ENCODE results near the gene DNAAF8.
"Not testable (repeated sequence)": the region's sequence is repeated elsewhere in the genome, so short reads cannot be mapped to it uniquely, and the experiment has no call there.

DNAAF8 gene

GRCh38 chr16:4783251-4783950, 49.1 kb downstream of the DNAAF8 start:
- Histone ChIP-seq H3K27me3 (replicated peaks) (no peaks in the 10 kb centered on the region), H3K36me3 (replicated peaks) (no peaks in the 10 kb centered on the region), H3K4me3 (ENCODE audit: low read depth, low read length) (no peak overlapping the region), H3K27ac (no peak overlapping the region)
- in situ Hi-C loops (cut with HindIII; ENCODE audit: low pct_ligation_motif_present, low sequenced_read_pairs) = no loop called here
- TF ChIP-seq CTCF (IDR thresholded peaks at IDR 0.05; ENCODE audit: low read depth, low read length, missing control alignments) = no peak
- no peak for DNase-seq

GRCh38 chr16:4783951-4784336, 49.6 kb downstream of the DNAAF8 start:
- no peaks in the 10 kb centered on the region for H3K36me3 ChIP-seq (replicated peaks)
- no peak for TF ChIP-seq CTCF (IDR thresholded peaks at IDR 0.05; ENCODE audit: low read depth, low read length, missing control alignments)
- no peak overlapping the region for H3K27ac ChIP-seq
- in situ Hi-C loops (cut with HindIII; ENCODE audit: low pct_ligation_motif_present, low sequenced_read_pairs) = no loop called here
- H3K27me3 ChIP-seq (replicated peaks) = no peaks in the 10 kb centered on the region
- H3K4me3 ChIP-seq (ENCODE audit: low read depth, low read length) = no peak overlapping the region
- DNase-seq = no peak

- in situ Hi-C loops (cut with HindIII; ENCODE audit: low pct_ligation_motif_present, low sequenced_read_pairs); H3K4me3 ChIP-seq (ENCODE audit: low read depth, low read length); DNase-seq; H3K36me3 ChIP-seq (replicated peaks); H3K27me3 ChIP-seq (replicated peaks); H3K27ac ChIP-seq: not testable (repeated sequence)
These were observed 50.2 kb downstream of the DNAAF8 start for GRCh38 chr16:4784444-4784987.

- in situ Hi-C loops (cut with HindIII; ENCODE audit: low pct_ligation_motif_present, low sequenced_read_pairs) = no loop called here
- no peaks in the 10 kb centered on the region for H3K36me3 ChIP-seq (replicated peaks)
- H3K27me3 ChIP-seq (replicated peaks) = no peaks in the 10 kb centered on the region
- TF ChIP-seq CTCF (IDR thresholded peaks at IDR 0.05; ENCODE audit: low read depth, low read length, missing control alignments) = no peak
- H3K27ac ChIP-seq = no peak overlapping the region
- H3K4me3 ChIP-seq (ENCODE audit: low read depth, low read length) = no peak overlapping the region
- no peak for DNase-seq
These were observed 51.6 kb downstream of the DNAAF8 start for GRCh38 chr16:4785758-4786433.

GRCh38 chr16:4787068-4787467, 52.7 kb downstream of the DNAAF8 start:
- no peak overlapping the region for H3K27ac ChIP-seq
- in situ Hi-C loops (cut with HindIII; ENCODE audit: low pct_ligation_motif_present, low sequenced_read_pairs) = no loop called here

More at GRCh38 chr16:4787068-4787467, 52.7 kb downstream of the DNAAF8 start:
- Histone ChIP-seq H3K4me3 (ENCODE audit: low read depth, low read length) (no peak overlapping the region), H3K36me3 (replicated peaks) (no peaks in the 10 kb centered on the region), H3K27me3 (replicated peaks) (no peaks in the 10 kb centered on the region)
- TF ChIP-seq CTCF (IDR thresholded peaks at IDR 0.05; ENCODE audit: low read depth, low read length, missing control alignments) = no peak
- DNase-seq = no peak

Data from brain microvascular endothelial cell (primary cell).